ENCODE data around the gene ACTR3.

ACTR3 gene

GRCh38 chr2:113875135-113875534 is 14.8 kb upstream of the ACTR3 start:
- H4K20me1 ChIP-seq (ENCODE audit: insufficient read depth): no peaks in the 10 kb centered on the region
- H3K9ac ChIP-seq: no peak overlapping the region
- H3K4me1 ChIP-seq (ENCODE audit: low read depth, poor library complexity, severe bottlenecking): no peaks in the 10 kb centered on the region
- no peak overlapping the region for H2AFZ ChIP-seq (ENCODE audit: low read depth)
- H3K4me3 ChIP-seq (IDR thresholded peaks at IDR 0.05; ENCODE audit: insufficient read depth, low read depth, low read length): no peak overlapping the region
- no peak overlapping the region for H3K27ac ChIP-seq
- no peak overlapping the region for H3K4me2 ChIP-seq
- no peak for TF ChIP-seq CTCF (conservative IDR thresholded peaks at IDR 0.05; ENCODE audit: low read depth, low read length)
- H3K36me3 ChIP-seq (ENCODE audit: insufficient read depth): no peaks in the 10 kb centered on the region
- no peaks in the 10 kb centered on the region for H3K27me3 ChIP-seq (ENCODE audit: insufficient read depth, low read depth)
- no peaks in the 10 kb centered on the region for H3K79me2 ChIP-seq (ENCODE audit: insufficient read depth, low read depth)

- H3K4me2 ChIP-seq: no peak overlapping the region
- no peak overlapping the region for H3K9ac ChIP-seq
- no peak for TF ChIP-seq CTCF (conservative IDR thresholded peaks at IDR 0.05; ENCODE audit: low read depth, low read length)
- H3K79me2 ChIP-seq (ENCODE audit: insufficient read depth, low read depth): no peaks in the 10 kb centered on the region
- H2AFZ ChIP-seq (ENCODE audit: low read depth): no peak overlapping the region
- H3K27ac ChIP-seq: no peak overlapping the region
- no peaks in the 10 kb centered on the region for H3K4me1 ChIP-seq (ENCODE audit: low read depth, poor library complexity, severe bottlenecking)
- no peaks in the 10 kb centered on the region for H3K36me3 ChIP-seq (ENCODE audit: insufficient read depth)
- H3K27me3 ChIP-seq (ENCODE audit: insufficient read depth, low read depth): no peaks in the 10 kb centered on the region
- no peaks in the 10 kb centered on the region for H4K20me1 ChIP-seq (ENCODE audit: insufficient read depth)
- H3K4me3 ChIP-seq (IDR thresholded peaks at IDR 0.05; ENCODE audit: insufficient read depth, low read depth, low read length): no peak overlapping the region
Measured at GRCh38 chr2:113876503-113877387, 13.1 kb upstream of the ACTR3 start.

- H3K36me3 ChIP-seq (ENCODE audit: insufficient read depth): no peaks in the 10 kb centered on the region
- H3K9ac ChIP-seq: no peak overlapping the region
- no peak overlapping the region for H3K4me2 ChIP-seq
- no peak for TF ChIP-seq CTCF (conservative IDR thresholded peaks at IDR 0.05; ENCODE audit: low read depth, low read length)
- H2AFZ ChIP-seq (ENCODE audit: low read depth): no peak overlapping the region
- H3K27ac ChIP-seq: no peak overlapping the region
- no peaks in the 10 kb centered on the region for H4K20me1 ChIP-seq (ENCODE audit: insufficient read depth)
- H3K79me2 ChIP-seq (ENCODE audit: insufficient read depth, low read depth): no peaks in the 10 kb centered on the region
- H3K4me3 ChIP-seq (IDR thresholded peaks at IDR 0.05; ENCODE audit: insufficient read depth, low read depth, low read length): no peak overlapping the region
- no peaks in the 10 kb centered on the region for H3K4me1 ChIP-seq (ENCODE audit: low read depth, poor library complexity, severe bottlenecking)
- no peaks in the 10 kb centered on the region for H3K27me3 ChIP-seq (ENCODE audit: insufficient read depth, low read depth)
Measured at GRCh38 chr2:113877711-113878598, 11.9 kb upstream of the ACTR3 start.

- H3K27me3 ChIP-seq (ENCODE audit: insufficient read depth, low read depth): no peaks in the 10 kb centered on the region
- H3K27ac ChIP-seq: no peak overlapping the region
- no peak overlapping the region for H3K4me2 ChIP-seq
- H3K9ac ChIP-seq: no peak overlapping the region
- H3K4me3 ChIP-seq (IDR thresholded peaks at IDR 0.05; ENCODE audit: insufficient read depth, low read depth, low read length): no peak overlapping the region
- no peak for TF ChIP-seq CTCF (conservative IDR thresholded peaks at IDR 0.05; ENCODE audit: low read depth, low read length)
- H3K4me1 ChIP-seq (ENCODE audit: low read depth, poor library complexity, severe bottlenecking): no peaks in the 10 kb centered on the region
- H3K79me2 ChIP-seq (ENCODE audit: insufficient read depth, low read depth): no peaks in the 10 kb centered on the region
- H3K36me3 ChIP-seq (ENCODE audit: insufficient read depth): no peaks in the 10 kb centered on the region
- H4K20me1 ChIP-seq (ENCODE audit: insufficient read depth): no peaks in the 10 kb centered on the region
- H2AFZ ChIP-seq (ENCODE audit: low read depth): no peak overlapping the region
Measured at GRCh38 chr2:113878743-113879142, 11.1 kb upstream of the ACTR3 start.

Measured in KMS-11 (cell line).